PC-9 (cell line): Measurements from ENCODE around the gene PLK2.

ENCODE experiments used
- CTCF ChIP-seq: fragments of 200-600 bp; sonication (generic); conservative IDR thresholded peaks from 2 replicates; pipeline ENCODE4 v1.6.1; 2017; ENCODE audit warnings: mixed run types, antibody characterized with exemption, mild to moderate bottlenecking, moderate library complexity
- EZH2 ChIP-seq: fragments of 200-600 bp; sonication (generic); IDR thresholded peaks from 2 replicates; pipeline ENCODE4 v1.8.0; 2017; ENCODE audit warnings: antibody characterized with exemption, low read depth

- TF ChIP-seq CTCF (no peak), EZH2 (no peak)
These were observed 45.6 kb upstream of the PLK2 start for GRCh38 chr5:58505502-58505901.
